HG02852 (cell line): ENCODE measurements around the gene PPAT.
"Not testable (repeated sequence)": the region's sequence is repeated elsewhere in the genome, so short reads cannot be mapped to it uniquely, and the experiment has no call there.

Experiments used
- ATAC-seq: cut with Tn5 transposase; IDR thresholded peaks from one replicate; pipeline ENCODE4 v1.9.1; 2021; ENCODE audit warnings: mild to moderate bottlenecking, moderate library complexity; ENCODE audit not compliant: unreplicated experiment

PPAT gene

GRCh38 chr4:56435140-56435926, at the start of gene PPAT:
Gene PPAT (minus strand): TSS chr4:56435615. CDS start chr4:56435477, 138 bp downstream.
- ATAC-seq: peak; percentile 71

- no peak for ATAC-seq
These were observed 45.3 kb upstream of the PPAT start for GRCh38 chr4:56480691-56481090.

GRCh38 chr4:56477192-56477702, 41.8 kb upstream of the PPAT start:
- ATAC-seq: no peak

- ATAC-seq: peak; percentile 93
These were observed 40.5 kb upstream of the PPAT start for GRCh38 chr4:56475917-56476316.

- ATAC-seq: no peak
These were observed 34.2 kb upstream of the PPAT start for GRCh38 chr4:56469489-56470210.

GRCh38 chr4:56468097-56468422, 32.6 kb upstream of the PPAT start:
- ATAC-seq: peak; percentile 46

- peak; percentile 93 for ATAC-seq
These were observed 32.1 kb upstream of the PPAT start, which contains the start of gene SRP72 for GRCh38 chr4:56467284-56468096. Gene SRP72 (plus strand): TSS chr4:56467617. CDS start chr4:56467636, 19 bp downstream.

- no peak for ATAC-seq
These were observed 31.5 kb upstream of the PPAT start for GRCh38 chr4:56466910-56467283.

- ATAC-seq: not testable (repeated sequence)
These were observed 30.9 kb upstream of the PPAT start for GRCh38 chr4:56466296-56466761.

- no peak for ATAC-seq
These were observed 30.3 kb upstream of the PPAT start for GRCh38 chr4:56465599-56466295.

- ATAC-seq: no peak
These were observed 29.2 kb upstream of the PPAT start for GRCh38 chr4:56464581-56464980.

GRCh38 chr4:56463711-56464110, 28.3 kb upstream of the PPAT start:
- ATAC-seq: no peak

- ATAC-seq: no peak
These were observed 26.7 kb upstream of the PPAT start for GRCh38 chr4:56462157-56462556.

- ATAC-seq: no peak
These were observed 24.7 kb upstream of the PPAT start for GRCh38 chr4:56460085-56460484.

GRCh38 chr4:56450342-56450741, 14.9 kb upstream of the PPAT start:
- ATAC-seq: peak; percentile 52

- ATAC-seq: not testable (repeated sequence)
These were observed 14.1 kb upstream of the PPAT start for GRCh38 chr4:56449475-56449874.

- ATAC-seq: no peak
These were observed 12.9 kb upstream of the PPAT start for GRCh38 chr4:56448301-56448700.

- ATAC-seq: no peak
These were observed 10.3 kb upstream of the PPAT start for GRCh38 chr4:56445699-56446098.

- no peak for ATAC-seq
These were observed 9.3 kb upstream of the PPAT start for GRCh38 chr4:56444719-56445118.

- no peak for ATAC-seq
These were observed 5.6 kb upstream of the PPAT start for GRCh38 chr4:56440983-56441382.
